A673 (cell line): ENCODE results near the gene HOXB3. TPM values are rescaled to one million over a fixed set of nuclear protein-coding genes. Genes with fewer than 3 reads are reported as not detected.
A peak's percentile ranks its signal among the peaks of the same experiment; 100 is the strongest.

Experiments used
- BruUV-seq: library from RNA; stranded (reverse); fragments of 400-500 nt; replicated peaks from 2 replicates; lab custom pipeline; 2021; lab: Mats Ljungman, UMichigan
- CTCF ChIA-PET: fragments of 300-600 bp; sonication (Branson Sonifier 250); formaldehyde crosslinking; loops from one replicate; lab custom pipeline; 2022; ENCODE audit warnings: antibody characterized with exemption; lab: Charles Lee
- POLR2A ChIA-PET: fragments of 300-600 bp; sonication (Branson Sonifier 250); formaldehyde crosslinking; loops from one replicate; lab custom pipeline; 2022; ENCODE audit warnings: antibody characterized with exemption; ENCODE audit not compliant: low non-redundant PET; lab: Charles Lee
- DNase-seq: peaks from one replicate; pipeline ENCODE4 v3.0.0-alpha.2; 2015; ENCODE audit warnings: low spot score
- H3K27ac ChIP-seq: fragments of 200-600 bp; sonication (generic); 2 replicates; pipeline ENCODE4 v1.5.1; 2016; ENCODE audit warnings: mixed run types, low read depth, mild to moderate bottlenecking, mixed read lengths, antibody characterized with exemption, low read length; ENCODE audit not compliant: poor library complexity, severe bottlenecking
- H3K27me3 ChIP-seq: fragments of 200-600 bp; sonication (generic); replicated peaks from 2 replicates; pipeline ENCODE4 v1.6.1; 2017; ENCODE audit warnings: mixed run types, low read depth, mild to moderate bottlenecking, mixed read lengths, antibody characterized with exemption, low read length; ENCODE audit not compliant: insufficient read depth, poor library complexity
- H3K36me3 ChIP-seq: fragments of 200-600 bp; sonication (generic); 2 replicates; pipeline ENCODE4 v1.6.1; 2016; ENCODE audit warnings: mixed run types, mild to moderate bottlenecking, mixed read lengths, antibody characterized with exemption, low read length; ENCODE audit not compliant: insufficient read depth, poor library complexity, severe bottlenecking
- H3K4me1 ChIP-seq: fragments of 200-600 bp; sonication (generic); 2 replicates; pipeline ENCODE4 v1.6.1; 2017; ENCODE audit warnings: mixed run types, mild to moderate bottlenecking, mixed read lengths, antibody characterized with exemption, low read length; ENCODE audit not compliant: insufficient read depth, poor library complexity, severe bottlenecking
- H3K4me3 ChIP-seq: fragments of 200-600 bp; sonication (generic); 2 replicates; pipeline ENCODE4 v1.5.1; 2016; ENCODE audit warnings: low read depth, mixed run types, mild to moderate bottlenecking, mixed read lengths, low read length; ENCODE audit not compliant: poor library complexity, severe bottlenecking
- H3K9me3 ChIP-seq: fragments of 200-600 bp; sonication (generic); 2 replicates; pipeline ENCODE4 v1.6.1; 2016; ENCODE audit warnings: mixed run types, low read depth, mild to moderate bottlenecking, mixed read lengths, antibody characterized with exemption, low read length; ENCODE audit not compliant: poor library complexity, severe bottlenecking
- CTCF ChIP-seq: fragments of 300-800, 200-600 bp; sonication (generic); conservative IDR thresholded peaks from 2 replicates; pipeline ENCODE4 v1.5.1; 2017; ENCODE audit warnings: low read depth, mild to moderate bottlenecking, antibody characterized with exemption, low read length, moderate library complexity, mixed read lengths
- EZH2 ChIP-seq: fragments of 200-600 bp; sonication (generic); IDR thresholded peaks from 2 replicates; pipeline ENCODE4 v1.6.1; 2017; ENCODE audit warnings: borderline replicate concordance, low read depth, mild to moderate bottlenecking, mixed read lengths, antibody characterized with exemption, low read length; ENCODE audit not compliant: poor library complexity, severe bottlenecking
- intact Hi-C: fragments of 100-400 bp; cut with micrococcal nuclease; formaldehyde crosslinking; loops from one replicate; pipeline ENCODE4 v1.10.0; 2022; ENCODE audit not compliant: unreplicated experiment
- total RNA-seq: library from RNA; stranded (reverse); gene quantifications from 2 replicates; pipeline ENCODE4 v1.2.3, GENCODE V29; 2021

HOXB3 gene
- total RNA-seq, 1 experiment from 2014 or later: 40.7 TPM

GRCh38 chr17:48603959-48604769, 14.1 kb upstream of the HOXB3 start:
- no TSS peak for BruUV-seq
- peaks cover 32% of the 10 kb centered on the region for H3K4me1 ChIP-seq
- H3K4me3 ChIP-seq: peak overlapping the region; percentile 67
- CTCF ChIA-PET: interaction anchor here (0.6 kb wide), 2 partner anchors 13 to 529 kb away, joined by 3 read pairs; no protein-coding TSS in a partner anchor
- H3K36me3 ChIP-seq: peaks cover 6% of the 10 kb centered on the region
- POLR2A ChIA-PET: interaction anchor here (0.6 kb wide), 1 partner anchor 114 kb away, joined by 4 read pairs; no protein-coding TSS in a partner anchor
- DNase-seq: peak; percentile 88
- no peaks in the 10 kb centered on the region for H3K27me3 ChIP-seq
- intact Hi-C loops: no loop called here
- no peaks in the 10 kb centered on the region for H3K9me3 ChIP-seq
- peak overlapping the region; percentile 79 for H3K27ac ChIP-seq
- TF ChIP-seq EZH2: no peak
- TF ChIP-seq CTCF: peak; percentile 21

DNA sequence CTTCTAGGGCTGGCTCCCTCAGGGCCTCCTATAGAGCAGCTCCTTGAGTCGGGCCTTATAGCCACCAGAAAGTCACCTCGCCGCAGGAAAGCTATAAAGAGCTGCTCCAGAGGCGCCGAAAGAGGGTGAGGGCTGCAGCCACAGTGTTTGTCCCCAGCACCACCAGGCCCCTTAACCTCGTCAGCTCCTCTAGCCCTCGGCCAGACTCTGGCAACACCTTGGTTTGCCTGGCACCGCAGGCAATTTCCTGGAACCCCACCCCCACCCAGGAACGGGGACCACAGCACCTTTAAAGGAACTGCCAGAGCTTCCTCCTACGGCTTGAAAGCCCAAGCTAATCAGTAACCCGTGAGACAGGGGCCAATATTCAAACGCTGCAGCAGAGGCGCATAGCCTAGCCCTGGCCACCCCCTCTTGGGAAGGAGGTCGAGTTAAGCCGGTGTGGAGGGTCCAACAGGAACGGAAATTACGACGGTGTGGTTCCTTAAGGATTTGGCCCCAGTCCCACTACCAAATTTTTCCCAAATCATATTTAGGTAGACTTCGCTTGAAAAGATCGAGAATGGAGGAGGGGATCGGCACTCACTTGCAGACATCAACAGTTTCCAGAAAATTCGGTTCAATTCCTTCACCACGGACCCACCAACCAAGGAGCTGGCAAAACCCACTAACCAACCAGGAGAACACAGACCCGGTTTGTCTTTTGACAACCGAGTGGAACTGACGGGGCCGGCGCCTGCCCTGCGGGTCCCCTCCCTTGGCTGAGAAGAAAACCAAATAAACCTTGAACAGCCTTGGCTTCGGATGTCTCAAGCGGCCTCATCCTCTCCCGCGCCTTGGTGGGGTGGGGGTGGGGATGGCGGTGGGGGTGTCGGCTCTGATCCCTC, 11.7 kb upstream of the HOXB3 start:
- no peak for DNase-seq
- Histone ChIP-seq H3K9me3 (no peaks in the 10 kb centered on the region), H3K36me3 (peaks cover 2% of the 10 kb centered on the region), H3K27me3 (no peaks in the 10 kb centered on the region), H3K4me1 (peaks cover 39% of the 10 kb centered on the region), H3K27ac (no peak overlapping the region), H3K4me3 (peak overlapping the region; percentile 67)
- BruUV-seq: no TSS peak
- TF ChIP-seq CTCF (no peak), EZH2 (no peak)
- ChIA-PET POLR2A (no interaction called here), CTCF (interaction anchor here (1.0 kb wide), 1 partner anchor 17 kb away, joined by 3 read pairs; no protein-coding TSS in a partner anchor)
- intact Hi-C loops: no loop called here

- ChIA-PET CTCF (interaction anchor here (1.0 kb wide), 1 partner anchor 17 kb away, joined by 3 read pairs; no protein-coding TSS in a partner anchor), POLR2A (no interaction called here)
- Histone ChIP-seq H3K4me1 (peaks cover 41% of the 10 kb centered on the region), H3K27ac (no peak overlapping the region), H3K9me3 (no peaks in the 10 kb centered on the region), H3K27me3 (no peaks in the 10 kb centered on the region), H3K36me3 (no peaks in the 10 kb centered on the region), H3K4me3 (no peak overlapping the region)
- no TSS peak for BruUV-seq
- TF ChIP-seq CTCF (no peak), EZH2 (no peak)
- no peak for DNase-seq
- intact Hi-C loops: no loop called here
Observed at GRCh38 chr17:48601207-48601538, 11.1 kb upstream of the HOXB3 start.
